Measurements from ENCODE around the gene EDIL3.

EDIL3 gene

DNA sequence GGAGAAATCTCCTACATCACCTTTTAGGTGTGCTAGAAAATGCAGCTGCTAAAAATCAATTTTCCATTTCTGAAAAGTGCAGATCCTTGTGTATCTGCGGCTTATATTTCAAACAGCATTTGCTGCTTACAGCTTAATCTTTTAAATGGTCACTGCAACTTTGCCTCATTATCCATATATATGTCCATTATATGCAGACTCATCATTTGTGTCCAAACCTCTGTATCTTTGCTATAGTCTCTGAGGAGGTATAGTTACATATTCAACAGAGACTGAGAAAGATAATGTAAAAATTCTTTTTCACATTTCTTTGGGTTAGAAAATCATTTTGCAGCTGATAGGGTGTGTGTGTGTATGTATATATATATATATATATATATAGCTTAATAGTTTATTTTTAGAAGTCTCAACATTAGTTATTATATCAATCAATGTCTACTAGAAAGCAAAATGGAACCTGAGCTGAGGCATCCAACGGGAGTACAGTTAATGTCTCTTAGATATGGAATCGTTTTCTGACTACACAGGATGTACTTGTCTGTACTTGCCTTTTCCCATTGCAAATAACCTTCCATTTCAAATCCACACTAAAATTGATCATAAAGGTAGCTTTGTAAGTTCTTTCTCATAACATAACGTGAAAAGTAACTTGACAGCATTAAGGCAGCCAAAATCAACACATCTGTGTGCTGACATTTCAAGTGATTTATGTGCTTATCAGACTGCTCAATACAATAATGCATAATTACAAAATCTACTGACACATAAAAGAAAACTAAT, 397.0 kb downstream of the EDIL3 start:
- no peaks in the 10 kb centered on the region for H3K27me3 ChIP-seq (ENCODE audit: insufficient read depth, low read depth, severe bottlenecking)
- H3K4me3 ChIP-seq (ENCODE audit: low read depth, low read length), result no peak overlapping the region
- no peak overlapping the region for H3K27ac ChIP-seq
- no peak for DNase-seq
- TF ChIP-seq, protein P1, sequence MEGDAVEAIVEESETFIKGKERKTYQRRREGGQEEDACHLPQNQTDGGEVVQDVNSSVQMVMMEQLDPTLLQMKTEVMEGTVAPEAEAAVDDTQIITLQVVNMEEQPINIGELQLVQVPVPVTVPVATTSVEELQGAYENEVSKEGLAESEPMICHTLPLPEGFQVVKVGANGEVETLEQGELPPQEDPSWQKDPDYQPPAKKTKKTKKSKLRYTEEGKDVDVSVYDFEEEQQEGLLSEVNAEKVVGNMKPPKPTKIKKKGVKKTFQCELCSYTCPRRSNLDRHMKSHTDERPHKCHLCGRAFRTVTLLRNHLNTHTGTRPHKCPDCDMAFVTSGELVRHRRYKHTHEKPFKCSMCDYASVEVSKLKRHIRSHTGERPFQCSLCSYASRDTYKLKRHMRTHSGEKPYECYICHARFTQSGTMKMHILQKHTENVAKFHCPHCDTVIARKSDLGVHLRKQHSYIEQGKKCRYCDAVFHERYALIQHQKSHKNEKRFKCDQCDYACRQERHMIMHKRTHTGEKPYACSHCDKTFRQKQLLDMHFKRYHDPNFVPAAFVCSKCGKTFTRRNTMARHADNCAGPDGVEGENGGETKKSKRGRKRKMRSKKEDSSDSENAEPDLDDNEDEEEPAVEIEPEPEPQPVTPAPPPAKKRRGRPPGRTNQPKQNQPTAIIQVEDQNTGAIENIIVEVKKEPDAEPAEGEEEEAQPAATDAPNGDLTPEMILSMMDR (IDR thresholded peaks at IDR 0.05; ENCODE audit: low read depth, low read length), result no peak
- no peaks in the 10 kb centered on the region for H3K9me3 ChIP-seq (ENCODE audit: severe bottlenecking)
- H3K36me3 ChIP-seq, result no peaks in the 10 kb centered on the region

DNA sequence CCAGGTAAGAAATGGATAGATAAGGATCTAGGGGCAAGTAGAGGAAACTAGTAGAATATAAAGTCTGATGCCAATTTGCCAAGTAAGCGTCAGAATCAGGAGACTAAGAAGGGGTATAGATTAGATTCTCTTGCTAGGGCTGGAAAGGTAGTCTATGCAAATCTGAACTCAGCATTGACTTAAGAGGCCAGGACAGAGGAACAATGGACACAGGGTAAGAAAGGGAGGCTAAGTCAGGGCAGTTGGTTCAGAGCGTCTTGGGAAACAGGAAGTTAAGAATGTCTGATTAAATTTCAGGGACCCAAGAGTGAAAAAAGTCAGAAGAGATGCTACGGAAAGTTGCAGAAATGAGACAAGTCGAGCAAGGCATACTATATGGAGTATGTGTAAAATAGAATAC, 400.8 kb downstream of the EDIL3 start:
- Histone ChIP-seq H3K27ac (no peak overlapping the region), H3K27me3 (ENCODE audit: insufficient read depth, low read depth, severe bottlenecking) (no peaks in the 10 kb centered on the region), H3K4me3 (ENCODE audit: low read depth, low read length) (no peak overlapping the region), H3K9me3 (ENCODE audit: severe bottlenecking) (no peaks in the 10 kb centered on the region), H3K36me3 (no peaks in the 10 kb centered on the region)
- TF ChIP-seq, protein P1 (IDR thresholded peaks at IDR 0.05; ENCODE audit: low read depth, low read length), result no peak
- DNase-seq, result no peak

DNA sequence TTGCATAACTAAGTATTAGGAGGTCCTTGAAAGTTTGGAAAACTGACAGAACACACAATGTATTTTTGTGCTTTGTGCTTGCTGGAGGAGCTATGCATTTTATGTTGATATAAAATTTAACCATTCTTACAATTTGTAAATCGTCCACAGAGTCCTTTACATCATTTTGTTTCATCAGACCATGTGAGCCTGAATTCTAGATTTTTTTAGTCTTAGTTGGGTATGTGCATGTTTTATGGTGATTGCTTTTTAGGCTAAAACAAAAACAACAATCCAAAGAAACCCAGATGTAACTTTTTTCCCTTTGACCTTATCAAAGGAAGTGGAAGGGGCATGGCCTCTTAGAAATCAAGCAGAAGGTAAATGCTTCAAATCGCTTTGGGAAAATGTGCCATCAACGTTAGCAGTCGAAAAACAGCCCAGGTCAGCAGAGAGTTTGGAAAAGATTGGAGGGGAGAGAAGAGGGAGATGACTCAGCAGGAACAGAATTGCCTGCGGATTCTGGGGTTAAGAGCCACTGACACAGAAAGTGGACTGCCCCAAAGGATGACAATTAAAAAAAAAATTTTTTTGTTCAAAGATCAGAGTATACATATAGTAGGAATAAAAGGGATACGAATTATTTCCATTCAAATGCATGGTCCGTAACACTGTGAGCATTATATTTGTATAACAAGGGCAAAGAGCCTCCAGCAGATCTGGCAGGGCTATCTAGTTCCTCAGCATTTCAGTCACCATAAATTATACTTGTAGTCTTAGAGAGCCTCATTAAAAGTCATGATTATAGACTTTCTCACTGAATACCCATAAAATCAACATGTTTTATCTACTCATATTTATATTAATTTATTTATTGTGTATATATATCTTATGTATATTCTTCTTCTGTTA, 410.5 kb downstream of the EDIL3 start:
- Histone ChIP-seq H3K27me3 (ENCODE audit: insufficient read depth, low read depth, severe bottlenecking) (no peaks in the 10 kb centered on the region), H3K36me3 (no peaks in the 10 kb centered on the region), H3K9me3 (ENCODE audit: severe bottlenecking) (no peaks in the 10 kb centered on the region), H3K4me3 (ENCODE audit: low read depth, low read length) (no peak overlapping the region), H3K27ac (no peak overlapping the region)
- no peak for DNase-seq
- TF ChIP-seq, protein P1 (IDR thresholded peaks at IDR 0.05; ENCODE audit: low read depth, low read length), result no peak

DNA sequence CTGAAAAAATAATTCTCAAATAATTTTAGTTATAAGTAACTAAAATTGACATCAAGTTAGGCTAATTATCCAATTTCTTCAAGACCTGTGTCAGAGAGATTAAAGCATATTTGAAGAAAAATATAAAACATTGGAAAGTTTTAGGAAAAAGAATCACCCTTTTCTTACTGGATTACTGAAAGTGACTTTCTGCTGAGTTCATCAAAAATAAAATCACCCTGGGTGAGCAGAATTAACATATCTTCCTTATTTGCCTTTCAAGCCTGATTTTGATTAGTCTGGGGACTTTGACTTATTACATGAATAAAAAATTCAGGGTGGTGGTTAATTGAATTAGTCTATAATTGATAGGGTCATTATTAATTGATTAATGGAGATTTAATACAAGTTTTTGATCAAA, 411.8 kb downstream of the EDIL3 start:
- no peaks in the 10 kb centered on the region for H3K36me3 ChIP-seq
- DNase-seq, result no peak
- H3K9me3 ChIP-seq (ENCODE audit: severe bottlenecking), result no peaks in the 10 kb centered on the region
- no peak overlapping the region for H3K4me3 ChIP-seq (ENCODE audit: low read depth, low read length)
- H3K27me3 ChIP-seq (ENCODE audit: insufficient read depth, low read depth, severe bottlenecking), result no peaks in the 10 kb centered on the region
- no peak overlapping the region for H3K27ac ChIP-seq
- TF ChIP-seq, protein P1 (IDR thresholded peaks at IDR 0.05; ENCODE audit: low read depth, low read length), result no peak

DNA sequence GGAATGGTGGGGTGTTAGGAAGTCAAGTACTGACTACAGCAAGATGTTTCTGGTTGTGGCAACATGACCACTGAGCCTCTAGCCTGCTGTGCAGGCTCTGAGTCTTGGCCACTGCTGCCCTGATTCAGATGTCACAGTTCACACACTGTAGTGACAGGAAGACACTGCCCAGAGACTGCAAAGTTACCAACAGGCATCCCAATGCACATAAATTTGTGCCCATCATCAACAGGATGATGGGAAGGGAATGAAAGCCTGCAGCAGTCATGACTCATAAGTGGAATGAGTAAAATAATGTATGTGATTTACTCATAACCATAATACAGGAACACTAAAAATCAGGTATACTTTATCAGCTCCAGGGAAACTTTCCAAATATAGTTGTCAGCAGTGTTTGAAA, 412.4 kb downstream of the EDIL3 start:
- Histone ChIP-seq H3K4me3 (ENCODE audit: low read depth, low read length) (no peak overlapping the region), H3K27ac (no peak overlapping the region), H3K27me3 (ENCODE audit: insufficient read depth, low read depth, severe bottlenecking) (no peaks in the 10 kb centered on the region), H3K9me3 (ENCODE audit: severe bottlenecking) (no peaks in the 10 kb centered on the region), H3K36me3 (no peaks in the 10 kb centered on the region)
- no peak for DNase-seq
- TF ChIP-seq, protein P1 (IDR thresholded peaks at IDR 0.05; ENCODE audit: low read depth, low read length), result no peak

Data from WERI-Rb-1 (cell line).